Ecto neural progenitor cell (in vitro differentiated cells): ENCODE measurements around the gene CHI3L1.

Source experiments
- DNase-seq: peaks from one replicate; pipeline ENCODE4 v3.0.0-alpha.2; 2018; ENCODE audit warnings: low spot score

The CHI3L1 gene

GRCh38 chr1:203181586-203182386 is 4.7 kb downstream of the CHI3L1 start:
- DNase-seq = no peak

- no peak for DNase-seq
Measured at GRCh38 chr1:203180611-203181330, 5.7 kb downstream of the CHI3L1 start.

- no peak for DNase-seq
Measured at GRCh38 chr1:203179667-203180005, 6.9 kb downstream of the CHI3L1 start.

- DNase-seq = no peak
Measured at GRCh38 chr1:203178821-203179666, 7.5 kb downstream of the CHI3L1 start.

- DNase-seq = peak; percentile 77
Measured at GRCh38 chr1:203178083-203178482, 8.4 kb downstream of the CHI3L1 start.

GRCh38 chr1:203177470-203178039 is 8.9 kb downstream of the CHI3L1 start:
- no peak for DNase-seq

- no peak for DNase-seq
Measured at GRCh38 chr1:203177036-203177405, 9.5 kb downstream of the CHI3L1 start.

GRCh38 chr1:203176273-203177035 is 10.1 kb downstream of the CHI3L1 start:
- DNase-seq = no peak

- DNase-seq = no peak
Measured at GRCh38 chr1:203175827-203176241, 10.7 kb downstream of the CHI3L1 start.

GRCh38 chr1:203175237-203175826 is 11.2 kb downstream of the CHI3L1 start, which contains the start of gene MYBPH:
MYBPH (minus strand) TSS chr1:203175826; CDS start chr1:203175755, 71 bp downstream.
- DNase-seq = no peak

GRCh38 chr1:203174324-203174985 is 12.0 kb downstream of the CHI3L1 start:
- DNase-seq = no peak

- no peak for DNase-seq
Measured at GRCh38 chr1:203173566-203173965, 12.9 kb downstream of the CHI3L1 start.

- no peak for DNase-seq
Measured at GRCh38 chr1:203173011-203173555, 13.4 kb downstream of the CHI3L1 start.

GRCh38 chr1:203172184-203173010 is 14.1 kb downstream of the CHI3L1 start:
- peak; percentile 80 for DNase-seq

GRCh38 chr1:203171341-203172183 is 14.9 kb downstream of the CHI3L1 start:
- DNase-seq = no peak

GRCh38 chr1:203170625-203171330 is 15.7 kb downstream of the CHI3L1 start:
- no peak for DNase-seq

GRCh38 chr1:203169770-203170520 is 16.6 kb downstream of the CHI3L1 start:
- DNase-seq = no peak
